HCT116 (cell line): Measurements from ENCODE around the gene CUL4A. TPM values are rescaled to one million over a fixed set of nuclear protein-coding genes. Genes with fewer than 3 reads are reported as not detected.

ENCODE experiments used
- ATAC-seq: fragments of 200-7000 bp; cut with Tn5 transposase; 2 replicates; pipeline ENCODE4 v1.9.1; 2020; ENCODE audit warnings: mild to moderate bottlenecking, moderate library complexity
- BruUV-seq: library from RNA; stranded (reverse); fragments of 400-500 nt; replicated peaks from 2 replicates; lab custom pipeline; 2021; lab: Mats Ljungman, UMichigan
- CTCF ChIA-PET: fragments of 300-600 bp; sonication (Branson Sonifier 250); formaldehyde crosslinking; loops from one replicate; lab custom pipeline; 2021; ENCODE audit warnings: antibody characterized with exemption; lab: Charles Lee
- POLR2A ChIA-PET: fragments of 300-600, 350-600 bp; sonication (Branson Sonifier 250); formaldehyde crosslinking; loops from one replicate; lab custom pipeline; 2021; ENCODE audit warnings: antibody characterized with exemption; lab: Charles Lee
- RAD21 ChIA-PET, 2 experiments: fragments of 300-600 bp; sonication (Branson Sonifier 250); formaldehyde crosslinking; loops; one replicate each; lab custom pipeline; 2023; ENCODE audit warnings: low total read pairs in 2 of 2; ENCODE audit not compliant: uncharacterized antibody in 2 of 2, unreplicated experiment in 2 of 2, low non-redundant PET in 1 of 2; lab: Charles Lee
- DNase-seq: peaks from one replicate; pipeline ENCODE4 v3.0.0-alpha.2; 2010; ENCODE audit warnings: low read depth, low spot score
- H2AFZ ChIP-seq: fragments of 200-600 bp; shearing (Covaris generic), sonication (generic); 2 replicates; pipeline ENCODE4 v1.6.1; 2017; ENCODE audit warnings: low read depth, mixed run types, mixed read lengths, antibody characterized with exemption, low read length; ENCODE audit not compliant: poor library complexity, severe bottlenecking
- H3K27ac ChIP-seq: 2 replicates; pipeline ENCODE4 v1.5.1; 2012; ENCODE audit warnings: low read depth, low read length
- H3K27me3 ChIP-seq: fragments of 200-600 bp; sonication (generic); 2 replicates; pipeline ENCODE4 v1.6.1; 2016; ENCODE audit warnings: mixed run types, low read length, mixed read lengths; ENCODE audit not compliant: insufficient read depth
- H3K36me3 ChIP-seq, 2 experiments: fragments of 200-500 bp in 1 of 2; fragments of 200-600 bp in 1 of 2; sonication (Bioruptor generic) in 1 of 2; sonication (generic) in 1 of 2; 2 replicates each; pipeline versions ENCODE4 v1.5.1 to v1.6.1; 2014 to 2016; ENCODE audit warnings: low read length in 2 of 2, inconsistent platforms in 1 of 2, mixed read lengths in 1 of 2, mixed run types in 1 of 2; ENCODE audit not compliant: insufficient read depth in 2 of 2, control insufficient read depth in 1 of 2
- H3K4me1 ChIP-seq, 2 experiments: fragments of 200-600 bp in 1 of 2; sonication (generic) in 1 of 2; 2 replicates each; pipeline versions ENCODE4 v1.5.1 to v1.6.1; 2012 to 2017; ENCODE audit warnings: low read length in 2 of 2, inconsistent platforms in 1 of 2, mild to moderate bottlenecking in 1 of 2, mixed read lengths in 1 of 2, mixed run types in 1 of 2, moderate library complexity in 1 of 2; ENCODE audit not compliant: insufficient read depth in 2 of 2, control insufficient read depth in 1 of 2
- H3K4me2 ChIP-seq: fragments of 200-600 bp; sonication (generic); 2 replicates; pipeline ENCODE4 v1.6.1; 2017; ENCODE audit warnings: mixed run types, low read length, mixed read lengths
- H3K4me3 ChIP-seq, 2 experiments: fragments of 200-600 bp in 1 of 2; sonication (generic) in 1 of 2; replicated peaks in 1 of 2; 2 replicates each; pipeline ENCODE4 v1.5.1; 2011 to 2016; ENCODE audit warnings: low read length in 2 of 2, control low read depth in 1 of 2, low read depth in 1 of 2, mild to moderate bottlenecking in 1 of 2, mixed read lengths in 1 of 2, mixed run types in 1 of 2
- H3K79me2 ChIP-seq: fragments of 200-600 bp; sonication (generic); 2 replicates; pipeline ENCODE4 v1.6.1; 2017; ENCODE audit warnings: mild to moderate bottlenecking, mixed run types, low read length, moderate library complexity, mixed read lengths; ENCODE audit not compliant: insufficient read depth
- H3K9ac ChIP-seq: fragments of 200-600 bp; sonication (generic); 2 replicates; pipeline ENCODE4 v1.6.1; 2016; ENCODE audit warnings: low read length, mixed read lengths
- H3K9me2 ChIP-seq: fragments of 200-600 bp; sonication (generic), shearing (Covaris generic); 2 replicates; pipeline ENCODE4 v1.6.1; 2017; ENCODE audit warnings: mixed run types, mild to moderate bottlenecking, moderate library complexity; ENCODE audit not compliant: insufficient read depth
- H3K9me3 ChIP-seq, 2 experiments: fragments of 200-500 bp in 1 of 2; fragments of 200-600 bp in 1 of 2; sonication (Bioruptor generic) in 1 of 2; sonication (generic) in 1 of 2; 2 replicates each; pipeline ENCODE4 v1.6.1; 2014 to 2017; ENCODE audit warnings: low read length in 2 of 2, mixed read lengths in 2 of 2, inconsistent platforms in 1 of 2, low read depth in 1 of 2, mild to moderate bottlenecking in 1 of 2, mixed run types in 1 of 2, moderate library complexity in 1 of 2; ENCODE audit not compliant: control insufficient read depth in 1 of 2, insufficient read depth in 1 of 2
- H4K20me1 ChIP-seq: fragments of 200-600 bp; sonication (generic), shearing (Covaris generic); 2 replicates; pipeline ENCODE4 v1.6.1; 2017; ENCODE audit warnings: mixed run types, mild to moderate bottlenecking, moderate library complexity; ENCODE audit not compliant: insufficient read depth
- ATF3 ChIP-seq: IDR thresholded peaks from 2 replicates; pipeline ENCODE4 v1.6.1; 2012
- CEBPB ChIP-seq: IDR thresholded peaks from 2 replicates; pipeline ENCODE4 v1.6.1; 2012; ENCODE audit warnings: low read depth
- CTCF ChIP-seq, 3 experiments: fragments of 200-600 bp in 1 of 3; sonication (generic) in 1 of 3; IDR thresholded peaks in 2 of 3; conservative IDR thresholded peaks in 1 of 3; 2 replicates each; pipeline ENCODE4 v1.5.1; 2012 to 2017; ENCODE audit warnings: low read depth in 2 of 3, low read length in 2 of 3, antibody characterized with exemption in 1 of 3, borderline replicate concordance in 1 of 3, control low read depth in 1 of 3, mild to moderate bottlenecking in 1 of 3, mixed read lengths in 1 of 3, mixed run types in 1 of 3, moderate library complexity in 1 of 3; ENCODE audit not compliant: insufficient read depth in 1 of 3
- EGR1 ChIP-seq: IDR thresholded peaks from 2 replicates; pipeline ENCODE4 v1.6.1; 2012; ENCODE audit warnings: low read depth
- ELF1 ChIP-seq: IDR thresholded peaks from 2 replicates; pipeline ENCODE4 v1.6.1; 2012; ENCODE audit warnings: low read depth, borderline replicate concordance
- EZH2 ChIP-seq: fragments of 200-600 bp; sonication (generic); IDR thresholded peaks from 2 replicates; pipeline ENCODE4 v1.6.1; 2017; ENCODE audit warnings: antibody characterized with exemption, mixed run types
- EZH2phosphoT487 ChIP-seq: fragments of 200-600 bp; IDR thresholded peaks from 2 replicates; pipeline ENCODE4 v1.6.1; 2018; ENCODE audit warnings: antibody characterized with exemption, borderline replicate concordance
- JUND ChIP-seq: IDR thresholded peaks from 2 replicates; pipeline ENCODE4 v1.6.1; 2012
- POLR2A ChIP-seq: IDR thresholded peaks from 2 replicates; pipeline ENCODE4 v1.7.0; 2011; ENCODE audit warnings: borderline replicate concordance; ENCODE audit not compliant: insufficient read depth, insufficient read length; ENCODE audit errors: extremely low read depth
- RAD21 ChIP-seq: IDR thresholded peaks from 2 replicates; pipeline ENCODE4 v1.6.1; 2012; ENCODE audit warnings: low read depth, mild to moderate bottlenecking
- SIN3A ChIP-seq: IDR thresholded peaks from 2 replicates; pipeline ENCODE4 v1.6.1; 2012; ENCODE audit warnings: low read depth
- SRF ChIP-seq: IDR thresholded peaks from 2 replicates; pipeline ENCODE4 v1.6.1; 2012; ENCODE audit warnings: low read depth
- TCF7L2 ChIP-seq: IDR thresholded peaks from 2 replicates; pipeline ENCODE4 v1.7.0; 2011; ENCODE audit warnings: borderline replicate concordance, inconsistent platforms; ENCODE audit not compliant: insufficient read depth, insufficient read length; ENCODE audit errors: extremely low read depth
- YY1 ChIP-seq: IDR thresholded peaks from 2 replicates; pipeline ENCODE4 v1.6.1; 2011; ENCODE audit warnings: low read length, low read depth, moderate library complexity, mild to moderate bottlenecking; ENCODE audit not compliant: insufficient replicate concordance; ENCODE audit errors: extremely low read depth
- intact Hi-C: fragments of 100-400 bp; cut with micrococcal nuclease; formaldehyde crosslinking; loops from 2 replicates; pipeline ENCODE4 v1.10.0; 2022
- total RNA-seq: library from RNA; stranded (reverse); gene quantifications from one replicate; pipeline ENCODE4 v1.2.1, GENCODE V29; 2021; ENCODE audit not compliant: unreplicated experiment
- TF ChIP-seq, protein P1 (sequence below): IDR thresholded peaks from 2 replicates; pipeline ENCODE4 v1.6.1; 2011; ENCODE audit warnings: mild to moderate bottlenecking, low read length, moderate library complexity; ENCODE audit not compliant: insufficient replicate concordance; ENCODE audit errors: extremely low read depth
- TF ChIP-seq, protein P2 (sequence below): IDR thresholded peaks from 2 replicates; pipeline ENCODE4 v1.6.1; 2012; ENCODE audit warnings: low read depth
- TF ChIP-seq, protein P3 (sequence below): IDR thresholded peaks from 2 replicates; pipeline ENCODE4 v1.6.1; 2012

Gene CUL4A
- total RNA-seq, 1 experiment from 2014 or later, result 76.5 TPM

DNA sequence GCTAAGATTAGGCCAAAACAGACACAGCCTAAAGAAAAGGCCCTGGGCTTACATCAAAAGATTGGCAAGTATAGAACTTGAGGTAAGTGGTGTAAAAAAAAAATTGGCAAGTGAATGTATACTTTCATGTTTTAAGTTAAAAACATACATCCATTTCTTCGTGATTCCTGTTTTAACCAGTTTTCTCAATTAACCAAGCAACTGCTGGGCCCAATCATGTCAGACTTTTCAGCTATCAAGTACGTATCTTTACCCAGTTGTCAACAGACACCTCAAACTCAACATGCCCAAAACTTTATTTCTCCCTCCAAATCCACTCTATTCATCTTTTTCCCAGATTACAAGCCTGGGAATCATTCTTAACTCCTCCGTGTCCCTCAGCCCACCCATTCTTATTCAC lies 2.0 kb upstream of the CUL4A start:
- ATAC-seq (no peak), DNase-seq (no peak)
- H3K36me3 ChIP-seq, result peaks cover 0 to 27% of the 10 kb centered on the region in 2 experiments; a peak in 3 of 4 replicates
- H4K20me1 ChIP-seq, result peaks cover 5% of the 10 kb centered on the region; the same call in 1 of the 2 replicates
- POLR2A ChIA-PET, result no interaction called here
- TF ChIP-seq RAD21, result no peak
- TF ChIP-seq, protein P1, sequence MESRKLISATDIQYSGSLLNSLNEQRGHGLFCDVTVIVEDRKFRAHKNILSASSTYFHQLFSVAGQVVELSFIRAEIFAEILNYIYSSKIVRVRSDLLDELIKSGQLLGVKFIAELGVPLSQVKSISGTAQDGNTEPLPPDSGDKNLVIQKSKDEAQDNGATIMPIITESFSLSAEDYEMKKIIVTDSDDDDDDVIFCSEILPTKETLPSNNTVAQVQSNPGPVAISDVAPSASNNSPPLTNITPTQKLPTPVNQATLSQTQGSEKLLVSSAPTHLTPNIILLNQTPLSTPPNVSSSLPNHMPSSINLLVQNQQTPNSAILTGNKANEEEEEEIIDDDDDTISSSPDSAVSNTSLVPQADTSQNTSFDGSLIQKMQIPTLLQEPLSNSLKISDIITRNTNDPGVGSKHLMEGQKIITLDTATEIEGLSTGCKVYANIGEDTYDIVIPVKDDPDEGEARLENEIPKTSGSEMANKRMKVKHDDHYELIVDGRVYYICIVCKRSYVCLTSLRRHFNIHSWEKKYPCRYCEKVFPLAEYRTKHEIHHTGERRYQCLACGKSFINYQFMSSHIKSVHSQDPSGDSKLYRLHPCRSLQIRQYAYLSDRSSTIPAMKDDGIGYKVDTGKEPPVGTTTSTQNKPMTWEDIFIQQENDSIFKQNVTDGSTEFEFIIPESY, result no peak
- no peak for TF ChIP-seq ELF1
- no peak for TF ChIP-seq SRF
- no peak for TF ChIP-seq YY1
- no peak for TF ChIP-seq CTCF (IDR thresholded peaks at IDR 0.05 in 2 of 3, conservative IDR thresholded peaks at IDR 0.05 in 1 of 3; ENCODE audit: borderline replicate concordance in 1 of 3, insufficient read depth in 1 of 3, low read depth in 2 of 3, low read length in 2 of 3)
- no peak for TF ChIP-seq JUND
- TF ChIP-seq POLR2A, result no peak
- TF ChIP-seq, protein P2, sequence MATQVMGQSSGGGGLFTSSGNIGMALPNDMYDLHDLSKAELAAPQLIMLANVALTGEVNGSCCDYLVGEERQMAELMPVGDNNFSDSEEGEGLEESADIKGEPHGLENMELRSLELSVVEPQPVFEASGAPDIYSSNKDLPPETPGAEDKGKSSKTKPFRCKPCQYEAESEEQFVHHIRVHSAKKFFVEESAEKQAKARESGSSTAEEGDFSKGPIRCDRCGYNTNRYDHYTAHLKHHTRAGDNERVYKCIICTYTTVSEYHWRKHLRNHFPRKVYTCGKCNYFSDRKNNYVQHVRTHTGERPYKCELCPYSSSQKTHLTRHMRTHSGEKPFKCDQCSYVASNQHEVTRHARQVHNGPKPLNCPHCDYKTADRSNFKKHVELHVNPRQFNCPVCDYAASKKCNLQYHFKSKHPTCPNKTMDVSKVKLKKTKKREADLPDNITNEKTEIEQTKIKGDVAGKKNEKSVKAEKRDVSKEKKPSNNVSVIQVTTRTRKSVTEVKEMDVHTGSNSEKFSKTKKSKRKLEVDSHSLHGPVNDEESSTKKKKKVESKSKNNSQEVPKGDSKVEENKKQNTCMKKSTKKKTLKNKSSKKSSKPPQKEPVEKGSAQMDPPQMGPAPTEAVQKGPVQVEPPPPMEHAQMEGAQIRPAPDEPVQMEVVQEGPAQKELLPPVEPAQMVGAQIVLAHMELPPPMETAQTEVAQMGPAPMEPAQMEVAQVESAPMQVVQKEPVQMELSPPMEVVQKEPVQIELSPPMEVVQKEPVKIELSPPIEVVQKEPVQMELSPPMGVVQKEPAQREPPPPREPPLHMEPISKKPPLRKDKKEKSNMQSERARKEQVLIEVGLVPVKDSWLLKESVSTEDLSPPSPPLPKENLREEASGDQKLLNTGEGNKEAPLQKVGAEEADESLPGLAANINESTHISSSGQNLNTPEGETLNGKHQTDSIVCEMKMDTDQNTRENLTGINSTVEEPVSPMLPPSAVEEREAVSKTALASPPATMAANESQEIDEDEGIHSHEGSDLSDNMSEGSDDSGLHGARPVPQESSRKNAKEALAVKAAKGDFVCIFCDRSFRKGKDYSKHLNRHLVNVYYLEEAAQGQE, result no peak
- TF ChIP-seq ATF3, result no peak
- no peak for TF ChIP-seq TCF7L2
- no peak for TF ChIP-seq EGR1
- no peak for TF ChIP-seq SIN3A
- no peak for TF ChIP-seq EZH2
- TF ChIP-seq CEBPB, result no peak
- TF ChIP-seq EZH2phosphoT487, result no peak
- TF ChIP-seq, protein P3, sequence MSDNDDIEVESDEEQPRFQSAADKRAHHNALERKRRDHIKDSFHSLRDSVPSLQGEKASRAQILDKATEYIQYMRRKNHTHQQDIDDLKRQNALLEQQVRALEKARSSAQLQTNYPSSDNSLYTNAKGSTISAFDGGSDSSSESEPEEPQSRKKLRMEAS, result no peak
- no peak overlapping the region for H2AFZ ChIP-seq
- no peaks in the 10 kb centered on the region for H3K9me3 ChIP-seq
- peaks cover 14 to 23% of the 10 kb centered on the region in 2 experiments for H3K4me1 ChIP-seq
- intact Hi-C loops, result no loop called here
- CTCF ChIA-PET, result no interaction called here
- BruUV-seq, result no TSS peak
- peak overlapping the region; percentile 96 for H3K9ac ChIP-seq
- H3K27me3 ChIP-seq, result no peaks in the 10 kb centered on the region
- H3K4me3 ChIP-seq, result peak overlapping the region; percentile 56 to 74
- RAD21 ChIA-PET, result no interaction called here
- H3K4me2 ChIP-seq, result peak overlapping the region; percentile 86
- no peaks in the 10 kb centered on the region for H3K9me2 ChIP-seq
- peaks cover 87% of the 10 kb centered on the region for H3K79me2 ChIP-seq
- H3K27ac ChIP-seq, result peak overlapping the region; percentile 98; the same call in 1 of the 2 replicates
